GM18858 (cell line): ENCODE data around the gene RAB42.

Experiments
- ATAC-seq: cut with Tn5 transposase; IDR thresholded peaks from one replicate; pipeline ENCODE4 v1.9.1; 2021; ENCODE audit not compliant: unreplicated experiment

RAB42 gene

DNA sequence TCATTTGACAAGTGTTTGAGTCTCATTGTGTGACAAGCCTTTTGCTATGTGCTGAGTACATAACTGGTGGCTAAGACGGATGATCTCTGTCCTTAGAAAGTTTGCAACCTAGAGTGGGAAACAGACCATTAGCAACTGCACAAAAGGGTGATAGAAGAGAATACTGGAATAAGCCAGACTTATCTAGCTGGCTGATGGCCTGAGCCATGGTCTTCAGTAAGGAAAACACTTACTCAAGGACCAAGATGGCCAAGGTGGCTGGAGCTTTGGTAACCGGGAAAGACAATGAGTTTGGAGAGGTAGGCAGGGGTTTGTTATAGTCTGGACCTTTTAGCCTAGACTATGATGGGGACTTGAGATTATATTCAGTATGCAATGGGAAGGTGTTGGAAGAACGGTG, 52.4 kb downstream of the RAB42 start:
- ATAC-seq, result no peak
